ENCODE results near the gene TOMM40. TPM values are rescaled to one million over a fixed set of nuclear protein-coding genes. Genes with fewer than 3 reads are reported as not detected.

The TOMM40 gene
- total and polyA plus RNA-seq, 2 of the 13 experiments (the other 11 are each of a cell fraction or from before 2014, with no cell fraction given) = 72.0 to 110 TPM

DNA sequence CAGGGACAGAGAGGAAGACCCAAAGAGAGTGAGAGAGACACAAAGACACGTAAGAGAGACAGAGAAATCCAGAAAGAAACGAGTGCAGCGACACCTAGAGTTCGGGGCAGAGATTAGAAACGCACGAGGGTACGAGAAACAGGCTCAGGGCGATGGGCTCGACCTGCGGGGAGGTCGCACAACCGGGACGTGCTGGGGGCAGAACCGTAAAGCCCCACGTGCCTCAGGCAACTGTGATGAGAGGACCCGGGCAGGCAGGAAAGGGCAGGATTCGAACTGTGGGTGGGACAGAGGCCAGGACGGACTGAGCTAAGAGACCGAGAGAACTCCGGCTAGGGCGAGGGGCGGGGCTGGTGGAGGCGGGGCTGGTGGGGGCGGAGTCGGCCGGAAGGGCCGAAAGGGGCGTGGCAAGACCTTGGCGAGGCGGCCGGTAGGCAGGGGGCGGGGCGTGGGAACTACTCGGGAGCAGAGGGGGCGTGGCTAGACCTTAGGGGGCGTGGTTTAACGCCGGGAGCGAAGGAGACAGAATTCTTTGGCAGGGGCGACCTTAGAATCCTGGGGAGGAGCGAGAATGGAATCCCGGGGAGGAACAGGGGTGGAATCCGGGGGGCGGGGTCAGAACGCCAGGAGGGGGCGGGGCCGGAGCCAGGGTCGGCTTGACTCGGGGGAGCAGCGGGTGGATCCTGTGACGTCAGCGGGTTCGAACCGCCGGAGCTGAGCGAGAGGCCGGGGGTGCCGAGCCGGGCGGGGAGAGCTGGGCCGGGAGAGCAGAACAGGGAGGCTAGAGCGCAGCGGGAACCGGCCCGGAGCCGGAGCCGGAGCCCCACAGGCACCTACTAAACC lies 45.2 kb upstream of the TOMM40 start, which contains the start of gene NECTIN2 (continued):
- TF ChIP-seq ZNF768 (CRISPR knock-in tag; IDR thresholded peaks at IDR 0.05) (no peak), GABPB1 (CRISPR knock-in tag; IDR thresholded peaks at IDR 0.05) (peak; percentile 62), KDM5A (IDR thresholded peaks at IDR 0.05; ENCODE audit: borderline replicate concordance, low read length) (peak; percentile 79; the same call in 1 of the 2 replicates), ARNTL (CRISPR knock-in tag; IDR thresholded peaks at IDR 0.05) (0 out of 2 replicates have a peak, but pooled peaks have one; percentile 19), ELF1 (CRISPR knock-in tag; IDR thresholded peaks at IDR 0.05) (peak; percentile 25; the same call in 1 of the 2 replicates), SMC3 (IDR thresholded peaks at IDR 0.05; ENCODE audit: low read length) (peak; percentile 47), SP5 (CRISPR knock-in tag; IDR thresholded peaks at IDR 0.05; ENCODE audit: borderline replicate concordance, low read depth) (peak; percentile 9; the same call in 1 of the 2 replicates), ARID2 (CRISPR knock-in tag; IDR thresholded peaks at IDR 0.05; ENCODE audit: borderline replicate concordance) (0 out of 2 replicates have a peak, but pooled peaks have one; percentile 10)
- TF ChIP-seq, protein P1, sequence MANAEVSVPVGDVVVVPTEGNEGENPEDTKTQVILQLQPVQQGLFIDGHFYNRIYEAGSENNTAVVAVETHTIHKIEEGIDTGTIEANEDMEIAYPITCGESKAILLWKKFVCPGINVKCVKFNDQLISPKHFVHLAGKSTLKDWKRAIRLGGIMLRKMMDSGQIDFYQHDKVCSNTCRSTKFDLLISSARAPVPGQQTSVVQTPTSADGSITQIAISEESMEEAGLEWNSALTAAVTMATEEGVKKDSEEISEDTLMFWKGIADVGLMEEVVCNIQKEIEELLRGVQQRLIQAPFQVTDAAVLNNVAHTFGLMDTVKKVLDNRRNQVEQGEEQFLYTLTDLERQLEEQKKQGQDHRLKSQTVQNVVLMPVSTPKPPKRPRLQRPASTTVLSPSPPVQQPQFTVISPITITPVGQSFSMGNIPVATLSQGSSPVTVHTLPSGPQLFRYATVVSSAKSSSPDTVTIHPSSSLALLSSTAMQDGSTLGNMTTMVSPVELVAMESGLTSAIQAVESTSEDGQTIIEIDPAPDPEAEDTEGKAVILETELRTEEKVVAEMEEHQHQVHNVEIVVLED (CRISPR knock-in tag; IDR thresholded peaks at IDR 0.05; ENCODE audit: borderline replicate concordance) = peak; percentile 17; the same call in 1 of the 2 replicates
- TF ChIP-seq, protein P2, sequence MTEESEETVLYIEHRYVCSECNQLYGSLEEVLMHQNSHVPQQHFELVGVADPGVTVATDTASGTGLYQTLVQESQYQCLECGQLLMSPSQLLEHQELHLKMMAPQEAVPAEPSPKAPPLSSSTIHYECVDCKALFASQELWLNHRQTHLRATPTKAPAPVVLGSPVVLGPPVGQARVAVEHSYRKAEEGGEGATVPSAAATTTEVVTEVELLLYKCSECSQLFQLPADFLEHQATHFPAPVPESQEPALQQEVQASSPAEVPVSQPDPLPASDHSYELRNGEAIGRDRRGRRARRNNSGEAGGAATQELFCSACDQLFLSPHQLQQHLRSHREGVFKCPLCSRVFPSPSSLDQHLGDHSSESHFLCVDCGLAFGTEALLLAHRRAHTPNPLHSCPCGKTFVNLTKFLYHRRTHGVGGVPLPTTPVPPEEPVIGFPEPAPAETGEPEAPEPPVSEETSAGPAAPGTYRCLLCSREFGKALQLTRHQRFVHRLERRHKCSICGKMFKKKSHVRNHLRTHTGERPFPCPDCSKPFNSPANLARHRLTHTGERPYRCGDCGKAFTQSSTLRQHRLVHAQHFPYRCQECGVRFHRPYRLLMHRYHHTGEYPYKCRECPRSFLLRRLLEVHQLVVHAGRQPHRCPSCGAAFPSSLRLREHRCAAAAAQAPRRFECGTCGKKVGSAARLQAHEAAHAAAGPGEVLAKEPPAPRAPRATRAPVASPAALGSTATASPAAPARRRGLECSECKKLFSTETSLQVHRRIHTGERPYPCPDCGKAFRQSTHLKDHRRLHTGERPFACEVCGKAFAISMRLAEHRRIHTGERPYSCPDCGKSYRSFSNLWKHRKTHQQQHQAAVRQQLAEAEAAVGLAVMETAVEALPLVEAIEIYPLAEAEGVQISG (CRISPR knock-in tag; IDR thresholded peaks at IDR 0.05) = peak; percentile 69
- TF ChIP-seq, protein P3, sequence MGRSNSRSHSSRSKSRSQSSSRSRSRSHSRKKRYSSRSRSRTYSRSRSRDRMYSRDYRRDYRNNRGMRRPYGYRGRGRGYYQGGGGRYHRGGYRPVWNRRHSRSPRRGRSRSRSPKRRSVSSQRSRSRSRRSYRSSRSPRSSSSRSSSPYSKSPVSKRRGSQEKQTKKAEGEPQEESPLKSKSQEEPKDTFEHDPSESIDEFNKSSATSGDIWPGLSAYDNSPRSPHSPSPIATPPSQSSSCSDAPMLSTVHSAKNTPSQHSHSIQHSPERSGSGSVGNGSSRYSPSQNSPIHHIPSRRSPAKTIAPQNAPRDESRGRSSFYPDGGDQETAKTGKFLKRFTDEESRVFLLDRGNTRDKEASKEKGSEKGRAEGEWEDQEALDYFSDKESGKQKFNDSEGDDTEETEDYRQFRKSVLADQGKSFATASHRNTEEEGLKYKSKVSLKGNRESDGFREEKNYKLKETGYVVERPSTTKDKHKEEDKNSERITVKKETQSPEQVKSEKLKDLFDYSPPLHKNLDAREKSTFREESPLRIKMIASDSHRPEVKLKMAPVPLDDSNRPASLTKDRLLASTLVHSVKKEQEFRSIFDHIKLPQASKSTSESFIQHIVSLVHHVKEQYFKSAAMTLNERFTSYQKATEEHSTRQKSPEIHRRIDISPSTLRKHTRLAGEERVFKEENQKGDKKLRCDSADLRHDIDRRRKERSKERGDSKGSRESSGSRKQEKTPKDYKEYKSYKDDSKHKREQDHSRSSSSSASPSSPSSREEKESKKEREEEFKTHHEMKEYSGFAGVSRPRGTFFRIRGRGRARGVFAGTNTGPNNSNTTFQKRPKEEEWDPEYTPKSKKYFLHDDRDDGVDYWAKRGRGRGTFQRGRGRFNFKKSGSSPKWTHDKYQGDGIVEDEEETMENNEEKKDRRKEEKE (IDR thresholded peaks at IDR 0.05) = no peak
- TF ChIP-seq, protein P4, sequence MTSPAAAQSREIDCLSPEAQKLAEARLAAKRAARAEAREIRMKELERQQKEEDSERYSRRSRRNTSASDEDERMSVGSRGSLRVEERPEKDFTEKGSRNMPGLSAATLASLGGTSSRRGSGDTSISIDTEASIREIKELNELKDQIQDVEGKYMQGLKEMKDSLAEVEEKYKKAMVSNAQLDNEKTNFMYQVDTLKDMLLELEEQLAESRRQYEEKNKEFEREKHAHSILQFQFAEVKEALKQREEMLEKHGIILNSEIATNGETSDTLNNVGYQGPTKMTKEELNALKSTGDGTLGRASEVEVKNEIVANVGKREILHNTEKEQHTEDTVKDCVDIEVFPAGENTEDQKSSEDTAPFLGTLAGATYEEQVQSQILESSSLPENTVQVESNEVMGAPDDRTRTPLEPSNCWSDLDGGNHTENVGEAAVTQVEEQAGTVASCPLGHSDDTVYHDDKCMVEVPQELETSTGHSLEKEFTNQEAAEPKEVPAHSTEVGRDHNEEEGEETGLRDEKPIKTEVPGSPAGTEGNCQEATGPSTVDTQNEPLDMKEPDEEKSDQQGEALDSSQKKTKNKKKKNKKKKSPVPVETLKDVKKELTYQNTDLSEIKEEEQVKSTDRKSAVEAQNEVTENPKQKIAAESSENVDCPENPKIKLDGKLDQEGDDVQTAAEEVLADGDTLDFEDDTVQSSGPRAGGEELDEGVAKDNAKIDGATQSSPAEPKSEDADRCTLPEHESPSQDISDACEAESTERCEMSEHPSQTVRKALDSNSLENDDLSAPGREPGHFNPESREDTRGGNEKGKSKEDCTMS (CRISPR knock-in tag; conservative IDR thresholded peaks at IDR 0.05) = no peak
- TF ChIP-seq, protein P5, sequence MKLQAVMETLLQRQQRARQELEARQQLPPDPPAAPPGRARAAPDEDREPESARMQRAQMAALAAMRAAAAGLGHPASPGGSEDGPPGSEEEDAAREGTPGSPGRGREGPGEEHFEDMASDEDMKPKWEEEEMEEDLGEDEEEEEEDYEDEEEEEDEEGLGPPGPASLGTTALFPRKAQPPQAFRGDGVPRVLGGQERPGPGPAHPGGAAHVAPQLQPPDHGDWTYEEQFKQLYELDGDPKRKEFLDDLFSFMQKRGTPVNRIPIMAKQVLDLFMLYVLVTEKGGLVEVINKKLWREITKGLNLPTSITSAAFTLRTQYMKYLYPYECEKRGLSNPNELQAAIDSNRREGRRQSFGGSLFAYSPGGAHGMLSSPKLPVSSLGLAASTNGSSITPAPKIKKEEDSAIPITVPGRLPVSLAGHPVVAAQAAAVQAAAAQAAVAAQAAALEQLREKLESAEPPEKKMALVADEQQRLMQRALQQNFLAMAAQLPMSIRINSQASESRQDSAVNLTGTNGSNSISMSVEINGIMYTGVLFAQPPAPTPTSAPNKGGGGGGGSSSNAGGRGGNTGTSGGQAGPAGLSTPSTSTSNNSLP (IDR thresholded peaks at IDR 0.05; ENCODE audit: low read depth, low read length) = peak; percentile 37; the same call in 1 of the 2 replicates

Data from HepG2 (cell line).